NCI-H2107 (cell line): ENCODE results near the gene USP49.
"Not testable (repeated sequence)": the region's sequence is repeated elsewhere in the genome, so short reads cannot be mapped to it uniquely, and the experiment has no call there.

Experiments used
- DNase-seq: peaks from one replicate; lab custom pipeline; 2025; lab: John Stamatoyannopoulos, UW

USP49 gene

GRCh38 chr6:41811946-41812345 is 83.2 kb downstream of the USP49 start:
- DNase-seq: not testable (repeated sequence)

DNA sequence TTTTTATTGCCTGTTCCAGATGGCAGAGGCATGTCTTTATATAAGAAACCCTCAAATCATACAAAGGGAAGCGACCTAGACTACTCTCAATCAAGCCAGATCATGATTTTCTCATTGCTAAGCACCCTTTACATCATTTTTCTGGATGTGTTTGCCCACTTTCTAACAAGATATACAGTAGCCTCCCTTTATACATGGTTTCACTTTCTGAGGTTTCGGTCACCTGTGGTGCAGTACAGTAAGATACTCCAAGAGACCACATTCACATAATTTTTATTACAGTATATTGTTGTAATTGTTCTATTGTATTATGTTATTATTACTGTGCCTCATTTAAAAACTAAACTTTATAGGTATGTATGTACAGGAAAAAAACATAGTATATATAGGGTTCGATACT is 84.1 kb downstream of the USP49 start:
- no peak for DNase-seq

GRCh38 chr6:41805830-41806774 is 89.1 kb downstream of the USP49 start:
- DNase-seq: no peak

DNA sequence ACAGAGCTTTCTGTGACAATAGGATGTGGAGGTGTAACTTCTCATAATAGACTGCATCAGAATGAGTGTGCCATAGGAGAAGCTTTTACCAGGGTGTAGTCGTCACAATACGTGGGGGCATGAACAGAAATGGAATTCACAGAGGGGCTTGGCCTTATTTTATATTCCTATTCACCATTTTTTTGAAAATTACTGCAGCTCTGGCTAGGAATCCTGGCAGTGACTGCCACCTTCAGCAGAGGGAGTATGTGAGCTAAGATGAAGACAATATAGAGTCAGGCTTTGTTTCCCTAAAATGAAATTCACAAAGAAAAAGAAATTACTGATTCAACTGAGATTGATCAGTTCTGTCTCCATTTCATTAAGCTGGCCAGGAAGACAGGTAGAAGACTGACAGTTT is 93.8 kb downstream of the USP49 start:
- DNase-seq: no peak

DNA sequence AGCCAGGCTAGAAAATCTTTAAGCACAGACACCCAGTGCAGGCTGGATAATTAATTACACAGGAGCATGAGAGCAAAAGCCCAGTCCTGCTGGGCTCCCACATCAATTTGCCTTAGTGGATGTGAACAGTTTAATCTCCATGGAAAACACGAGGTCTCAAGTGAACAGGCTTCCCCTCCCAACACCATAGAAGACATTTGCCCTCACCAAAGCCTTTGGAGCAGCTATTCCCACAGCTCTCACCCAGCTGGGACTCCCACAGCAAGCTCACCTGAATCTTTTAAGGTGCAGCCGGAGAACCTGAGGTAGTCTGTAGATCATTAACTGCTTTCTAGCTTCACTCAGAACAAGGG is 95.6 kb downstream of the USP49 start:
- DNase-seq: no peak

DNA sequence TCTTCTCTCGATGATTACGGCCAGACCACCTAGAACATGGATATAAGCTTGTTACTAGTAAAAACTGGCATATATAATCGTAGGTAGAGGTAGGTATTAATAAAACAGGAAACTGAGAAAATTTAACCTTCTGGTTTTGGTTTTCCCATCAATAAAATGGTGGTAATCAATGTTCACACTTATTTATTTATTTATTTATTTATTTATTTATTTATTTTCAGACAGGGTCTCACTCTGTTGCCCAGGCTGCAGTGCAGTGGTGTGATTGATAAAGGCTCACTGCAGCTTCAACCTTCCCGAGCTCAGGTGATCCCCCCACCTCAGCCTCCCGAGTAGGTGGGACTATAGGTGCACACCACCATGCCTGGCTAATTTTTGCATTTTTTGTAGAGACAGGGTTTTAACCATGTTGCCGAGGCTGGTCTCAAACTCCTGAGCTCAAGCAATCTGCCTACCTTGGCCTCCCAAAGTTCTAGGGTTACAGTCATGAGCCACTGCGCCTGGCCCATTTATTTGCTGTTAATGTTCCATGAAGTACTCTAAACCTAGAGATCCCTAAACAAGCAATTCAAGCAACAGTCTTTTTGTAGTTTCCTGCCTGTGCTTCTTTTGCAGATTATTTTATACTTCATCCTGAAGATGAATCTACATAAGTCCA is 96.1 kb downstream of the USP49 start:
- DNase-seq: no peak

DNA sequence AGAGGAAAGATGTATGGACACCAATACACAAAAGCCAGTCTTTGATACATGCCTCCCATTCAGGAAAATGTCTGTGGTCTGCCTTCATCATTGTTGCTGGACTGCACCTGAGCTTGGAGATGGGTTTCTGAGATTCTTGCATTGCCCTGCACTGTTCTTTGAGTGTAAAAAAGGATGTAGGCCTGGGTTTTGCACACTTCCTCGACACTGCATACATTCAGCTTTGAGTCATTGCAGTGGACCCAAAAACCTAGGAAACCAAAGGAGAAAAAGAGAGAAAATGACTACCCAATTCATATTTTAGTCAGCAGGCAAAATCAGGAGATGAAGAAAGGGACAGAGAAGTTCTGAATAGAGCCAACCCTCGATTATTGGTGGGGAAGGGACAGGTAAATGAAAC is 98.7 kb downstream of the USP49 start:
- DNase-seq: no peak

GRCh38 chr6:41791984-41792383 is 103.2 kb downstream of the USP49 start:
- DNase-seq: no peak

GRCh38 chr6:41791305-41791704 is 103.9 kb downstream of the USP49 start:
- DNase-seq: no peak

- DNase-seq: no peak
Measured at GRCh38 chr6:41790045-41790444, 105.1 kb downstream of the USP49 start.

DNA sequence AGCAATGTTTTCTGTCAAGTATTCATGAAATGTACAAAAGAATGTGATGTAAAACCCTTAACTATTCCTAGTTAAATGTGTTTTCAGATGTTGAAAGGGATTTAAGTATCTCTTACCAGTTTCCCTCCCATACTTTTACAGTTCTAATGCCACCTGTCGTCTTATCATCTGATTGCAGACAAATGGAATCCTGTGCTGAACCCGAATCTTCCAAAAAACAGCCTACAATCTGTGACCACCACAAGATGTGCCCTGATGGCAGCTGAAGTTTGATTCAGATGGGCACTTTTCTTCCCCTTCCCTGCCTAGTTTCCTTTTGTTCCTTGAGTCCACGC is 105.8 kb downstream of the USP49 start:
- DNase-seq: no peak

GRCh38 chr6:41787219-41787917 is 107.8 kb downstream of the USP49 start, which contains the start of gene TOMM6:
TSS of gene TOMM6 (plus strand) at chr6:41787694. CDS start at chr6:41787698, 4 bp downstream.
- peak; percentile 70 for DNase-seq

DNA sequence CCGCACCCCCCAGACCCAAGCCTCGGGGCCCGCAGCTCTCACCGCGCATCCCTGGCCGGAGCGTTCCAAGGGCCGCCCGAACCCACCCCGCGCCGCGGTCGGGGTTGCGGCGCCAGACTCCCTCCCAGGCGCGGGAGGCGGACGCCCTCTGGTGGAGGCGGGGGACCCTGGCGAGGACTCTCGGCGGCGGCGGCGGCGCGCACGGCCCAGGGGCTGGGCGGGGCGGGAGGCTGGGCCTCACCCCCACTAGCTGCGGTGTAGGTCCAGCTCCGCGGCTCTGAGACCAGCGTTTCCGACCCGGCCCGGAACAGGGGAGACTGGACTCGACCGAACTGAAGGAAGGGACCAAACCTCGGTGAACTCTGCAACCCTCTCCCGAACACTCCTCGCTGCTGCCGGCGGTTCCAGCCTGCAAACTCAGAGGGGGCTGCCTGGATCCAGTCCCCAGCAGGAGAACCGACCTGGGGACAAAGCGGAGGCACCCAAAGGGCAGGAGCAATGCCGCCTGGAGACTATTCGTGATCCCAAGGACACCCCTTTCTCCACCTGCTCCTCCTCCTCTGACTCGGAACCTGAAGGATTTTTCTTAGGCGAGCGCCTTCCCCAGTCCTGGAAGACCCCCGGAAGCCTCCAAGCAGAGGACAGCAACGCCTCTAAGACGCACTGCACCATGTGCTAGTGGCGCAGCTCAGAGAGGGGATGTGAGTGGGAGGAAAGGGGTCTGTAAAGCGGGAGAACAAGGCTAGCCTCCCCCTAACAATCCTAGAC is 108.5 kb downstream of the USP49 start:
- DNase-seq: peak; percentile 12

- DNase-seq: no peak
Measured at GRCh38 chr6:41785689-41786450, 109.3 kb downstream of the USP49 start.

DNA sequence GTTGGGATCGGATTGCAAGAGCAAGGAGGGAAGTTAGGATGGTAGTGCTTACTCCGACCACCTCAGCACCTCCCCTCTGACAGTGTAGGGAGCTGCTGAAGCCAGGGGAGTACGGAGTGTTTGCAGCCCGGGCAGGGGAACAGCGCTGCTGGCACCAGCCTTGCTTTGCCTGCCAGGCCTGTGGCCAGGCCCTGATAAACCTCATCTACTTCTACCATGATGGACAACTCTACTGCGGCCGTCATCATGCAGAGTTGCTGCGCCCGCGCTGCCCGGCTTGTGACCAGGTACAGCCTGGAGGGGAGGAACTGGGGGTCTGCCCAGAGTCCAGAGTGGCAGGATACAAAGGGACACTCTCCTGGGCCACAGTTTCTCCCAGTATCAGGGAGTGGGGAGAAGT is 109.9 kb downstream of the USP49 start:
- DNase-seq: no peak

DNA sequence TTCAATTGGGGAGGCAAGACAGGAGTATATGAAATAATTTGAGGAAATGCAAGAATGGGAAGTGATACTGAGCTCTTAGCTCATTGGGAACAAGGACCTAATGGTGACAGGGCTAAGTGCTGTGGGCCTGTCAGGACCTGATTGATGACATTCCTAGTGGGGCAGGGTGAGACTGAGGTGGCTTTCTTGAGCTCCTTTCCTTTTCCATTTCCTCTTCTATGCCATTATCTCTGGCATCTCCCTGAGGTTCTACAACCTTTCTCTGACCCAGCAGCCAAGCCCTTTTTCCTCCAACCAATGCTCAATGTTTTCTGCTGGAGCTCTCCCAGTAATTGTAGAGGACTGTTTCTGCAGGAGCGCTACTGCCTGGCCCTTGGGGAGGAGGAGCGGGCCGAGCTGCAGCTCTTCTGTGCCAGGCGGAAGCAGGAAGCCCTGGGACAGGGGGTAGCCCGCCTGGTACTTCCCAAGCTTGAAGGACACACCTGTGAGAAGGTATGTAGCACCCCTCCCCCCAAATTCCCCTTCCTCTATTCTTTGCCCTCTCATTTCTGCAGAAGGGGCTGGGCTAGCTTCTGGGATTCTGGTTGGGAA is 110.5 kb downstream of the USP49 start:
- no peak for DNase-seq

DNA sequence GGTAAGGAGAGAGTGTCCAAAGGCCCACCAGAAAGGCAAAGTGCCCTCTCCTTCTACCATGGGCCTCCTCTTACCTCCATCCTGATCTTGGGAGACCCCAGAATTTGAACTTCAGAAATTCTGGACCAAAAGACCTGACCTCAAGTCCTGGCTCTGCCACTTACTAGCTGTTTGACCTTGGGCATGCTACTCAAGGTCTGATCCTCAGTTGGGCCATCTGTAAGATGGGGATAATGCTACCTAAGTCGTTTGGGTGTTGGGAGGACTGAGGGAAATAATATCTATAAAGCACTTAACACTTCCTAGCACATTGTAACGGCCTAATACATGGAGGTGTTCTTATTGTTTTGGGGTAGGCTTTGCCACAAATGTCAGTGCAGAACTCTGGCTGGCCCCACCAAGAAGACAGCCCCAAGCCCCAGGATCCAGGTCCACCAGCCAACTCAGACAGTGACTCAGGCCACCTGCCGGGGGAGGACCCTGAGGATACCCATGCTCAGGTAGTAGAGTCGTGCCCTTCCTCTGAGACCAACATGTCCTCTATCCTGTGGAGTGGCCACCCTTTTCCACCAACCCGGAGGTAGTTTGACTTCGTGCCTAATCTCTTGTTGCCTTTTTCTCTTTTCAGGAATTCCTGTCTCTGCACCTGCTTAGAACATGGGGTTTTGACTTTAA is 111.9 kb downstream of the USP49 start:
- no peak for DNase-seq

DNA sequence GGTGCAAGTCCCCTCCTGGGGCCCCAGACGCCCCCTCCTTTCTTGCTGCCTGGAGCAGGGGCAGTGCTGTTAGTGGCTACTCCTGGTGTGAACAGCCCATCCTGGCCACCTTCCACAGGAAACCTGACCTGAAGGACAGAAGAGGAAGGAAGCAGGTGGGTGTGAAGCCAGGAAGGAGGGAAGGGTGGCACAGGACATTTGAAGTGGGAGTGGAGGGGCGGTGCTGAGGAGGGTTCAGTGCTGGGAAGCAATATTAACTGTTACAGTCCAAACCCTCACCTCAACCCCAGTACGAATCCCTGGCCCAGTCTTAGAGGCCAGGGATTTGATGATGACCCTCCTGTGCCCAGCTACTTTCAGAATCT is 113.8 kb downstream of the USP49 start:
- no peak for DNase-seq

DNA sequence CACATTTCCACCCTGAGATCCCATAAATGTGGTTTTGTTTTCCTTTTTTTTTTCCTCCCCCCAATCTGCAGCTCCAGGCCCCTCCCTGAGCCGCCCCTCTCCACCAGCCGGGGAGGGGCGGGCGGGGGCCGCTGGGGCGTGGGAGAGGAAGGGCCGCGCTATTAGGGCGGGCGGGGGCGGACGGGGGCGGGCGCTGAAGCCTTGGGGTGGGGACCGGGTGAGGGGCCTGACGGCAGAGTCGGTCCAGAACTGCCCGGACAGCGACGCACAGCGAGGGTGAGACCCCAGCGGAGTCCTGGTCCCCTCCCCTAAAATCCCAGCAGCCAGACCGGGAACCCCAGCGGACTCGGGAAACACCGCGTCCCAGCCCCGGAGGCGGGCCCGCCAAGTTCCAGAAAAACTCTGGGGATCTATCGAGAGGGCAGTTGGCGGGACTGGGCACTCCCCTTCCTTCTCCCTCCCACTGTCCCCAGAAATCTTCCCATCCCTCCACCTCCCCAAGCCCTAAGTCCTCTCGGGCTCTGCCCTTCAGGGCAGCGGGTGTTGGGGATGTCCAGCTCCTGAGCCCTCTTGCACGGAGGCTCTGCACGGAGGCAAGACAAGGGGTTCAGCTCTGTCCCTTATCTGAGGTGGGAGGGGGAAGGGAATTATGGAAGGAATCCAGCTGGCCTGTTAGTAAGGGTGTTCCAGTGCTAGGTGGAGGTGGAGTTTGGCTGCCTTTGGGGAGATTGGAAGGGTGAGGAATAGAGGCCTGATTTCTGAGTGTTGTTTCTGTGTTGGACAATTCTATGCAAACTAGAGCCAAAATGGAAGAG is 114.4 kb downstream of the USP49 start, which contains the start of gene PRICKLE4:
PRICKLE4 (plus strand) TSS at position 232 of the 815 bp plus-strand sequence. CDS start 2,692 bp downstream, outside the sequence.
- DNase-seq: no peak
